ENCODE data around the gene ITGA3.

The ITGA3 gene

GRCh38 chr17:50112694-50113093, 56.8 kb downstream of the ITGA3 start:
- DNase-seq: no peak

DNA sequence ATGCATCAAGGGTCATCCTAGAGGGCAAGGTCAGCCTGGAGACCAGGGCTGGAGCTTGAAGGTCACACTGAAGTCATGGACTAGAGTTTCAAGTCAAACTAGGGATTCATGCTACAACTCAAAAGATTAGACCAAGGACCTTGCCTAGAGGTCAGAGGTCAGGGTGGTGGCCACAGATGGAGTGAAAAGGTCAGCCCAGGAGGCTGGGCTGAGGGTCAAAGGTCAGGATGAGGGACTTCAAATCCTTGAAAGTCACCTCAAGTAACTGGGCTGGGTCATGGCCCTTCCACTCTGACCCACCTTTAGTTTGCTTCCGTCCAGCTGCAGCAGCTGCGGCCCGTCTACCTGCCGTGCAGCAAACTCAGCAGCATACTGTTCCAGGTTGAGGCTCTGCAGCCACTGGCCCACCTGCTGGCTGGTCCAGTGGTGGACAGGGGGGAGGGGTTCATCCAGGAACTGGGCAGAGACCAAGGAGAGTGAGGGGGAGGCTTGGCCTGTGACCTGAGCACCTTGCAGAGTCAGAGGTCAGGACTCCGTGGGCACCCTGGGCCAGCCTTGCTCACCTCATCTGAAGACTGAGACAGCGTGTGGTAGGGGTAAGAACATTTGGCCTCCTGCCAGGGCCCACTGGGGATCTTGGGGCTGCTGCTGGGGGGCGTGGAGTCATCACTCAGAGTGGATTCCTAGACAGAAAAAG, 57.9 kb downstream of the ITGA3 start:
- DNase-seq: no peak

GRCh38 chr17:50114401-50114800, 58.5 kb downstream of the ITGA3 start:
- DNase-seq: no peak

DNA sequence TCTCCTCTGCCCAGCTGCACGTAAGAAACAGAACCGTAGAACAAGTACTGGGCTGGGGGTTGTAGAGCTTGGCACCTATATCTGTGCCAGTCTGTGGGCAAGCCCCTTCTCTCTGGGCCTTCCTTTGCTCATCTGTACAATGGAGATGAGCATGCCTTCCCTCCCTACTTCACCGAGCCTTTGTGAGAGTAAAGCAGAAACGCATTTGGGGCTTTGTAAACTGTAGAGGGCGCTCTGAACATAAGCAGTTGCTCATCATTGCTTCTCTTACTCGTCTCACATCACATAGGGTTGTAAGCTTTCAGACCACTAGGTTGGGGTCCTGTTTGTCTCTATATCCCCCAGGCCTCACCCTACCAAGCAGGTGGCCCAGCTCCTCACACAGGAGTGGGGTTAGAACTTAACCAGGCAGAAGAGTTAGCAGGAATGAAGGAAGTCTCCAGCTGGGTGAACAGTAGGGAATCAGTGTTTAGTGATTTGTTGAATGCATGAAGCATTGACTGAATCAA, 59.0 kb downstream of the ITGA3 start:
- peak; percentile 20 for DNase-seq

DNA sequence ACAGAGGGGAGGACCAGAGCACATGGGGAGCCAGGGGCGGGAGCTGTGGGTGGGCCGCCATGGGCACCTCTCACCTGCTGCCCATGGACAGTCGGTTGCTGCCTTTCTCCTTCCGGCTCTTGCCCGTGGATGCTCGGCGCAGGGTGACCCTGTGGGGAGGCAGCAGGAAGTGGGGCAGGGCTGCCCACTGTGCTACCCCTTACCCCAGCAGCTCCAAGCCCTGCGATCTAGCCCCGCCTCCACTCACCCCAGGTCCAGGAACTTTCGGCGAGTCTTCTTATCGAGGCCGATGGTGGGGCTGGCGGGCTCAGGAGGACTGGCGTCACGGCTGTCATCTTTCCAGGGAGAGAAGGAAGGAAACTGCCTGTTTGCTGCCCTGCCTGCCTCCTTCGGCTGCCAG, 59.8 kb downstream of the ITGA3 start:
- DNase-seq: no peak

DNA sequence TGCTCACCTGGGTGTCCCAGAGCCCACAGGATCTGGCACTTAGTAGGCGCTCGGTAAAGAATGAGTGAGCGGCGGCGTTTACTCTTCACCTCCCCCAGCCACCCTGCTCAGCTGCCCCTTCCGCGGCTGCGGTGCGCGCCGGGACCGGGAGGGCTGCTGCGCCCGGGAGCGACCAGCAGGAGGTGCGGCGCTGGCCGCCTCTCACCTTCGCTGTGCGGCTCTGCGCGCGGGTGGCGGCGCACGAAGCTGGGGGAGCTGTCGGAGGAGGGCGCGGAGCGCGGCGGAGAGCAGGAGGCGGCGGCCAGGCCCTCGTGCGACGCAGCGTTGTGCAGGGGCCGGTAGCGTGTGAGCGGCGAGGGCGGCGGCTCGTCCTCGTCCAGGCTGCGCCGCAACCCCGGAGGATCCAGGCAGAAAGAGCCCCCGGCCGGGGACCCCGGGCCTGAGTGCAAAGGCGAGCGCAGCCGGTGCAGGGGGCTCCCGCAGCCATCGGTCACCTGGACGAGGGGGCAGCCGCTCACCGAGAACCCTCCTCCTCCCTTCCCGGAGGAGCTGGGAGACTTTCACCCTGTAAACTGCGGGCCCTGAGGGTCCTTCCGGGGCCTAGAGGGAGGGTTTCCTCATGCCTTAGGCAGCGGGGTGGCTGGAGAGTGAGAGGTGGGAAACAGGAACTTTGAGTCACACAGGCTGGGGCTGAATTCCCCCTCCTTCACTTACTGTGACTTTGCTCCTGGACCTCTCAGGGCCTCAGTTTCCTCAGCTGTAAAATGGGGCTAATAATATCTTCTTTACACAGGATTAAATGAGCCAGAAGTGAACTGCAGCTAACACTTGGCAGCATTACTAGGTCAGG, 61.5 kb downstream of the ITGA3 start:
- no peak for DNase-seq

GRCh38 chr17:50118076-50118827, 62.3 kb downstream of the ITGA3 start:
- no peak for DNase-seq

GRCh38 chr17:50118828-50119218, 62.9 kb downstream of the ITGA3 start:
- DNase-seq: no peak

DNA sequence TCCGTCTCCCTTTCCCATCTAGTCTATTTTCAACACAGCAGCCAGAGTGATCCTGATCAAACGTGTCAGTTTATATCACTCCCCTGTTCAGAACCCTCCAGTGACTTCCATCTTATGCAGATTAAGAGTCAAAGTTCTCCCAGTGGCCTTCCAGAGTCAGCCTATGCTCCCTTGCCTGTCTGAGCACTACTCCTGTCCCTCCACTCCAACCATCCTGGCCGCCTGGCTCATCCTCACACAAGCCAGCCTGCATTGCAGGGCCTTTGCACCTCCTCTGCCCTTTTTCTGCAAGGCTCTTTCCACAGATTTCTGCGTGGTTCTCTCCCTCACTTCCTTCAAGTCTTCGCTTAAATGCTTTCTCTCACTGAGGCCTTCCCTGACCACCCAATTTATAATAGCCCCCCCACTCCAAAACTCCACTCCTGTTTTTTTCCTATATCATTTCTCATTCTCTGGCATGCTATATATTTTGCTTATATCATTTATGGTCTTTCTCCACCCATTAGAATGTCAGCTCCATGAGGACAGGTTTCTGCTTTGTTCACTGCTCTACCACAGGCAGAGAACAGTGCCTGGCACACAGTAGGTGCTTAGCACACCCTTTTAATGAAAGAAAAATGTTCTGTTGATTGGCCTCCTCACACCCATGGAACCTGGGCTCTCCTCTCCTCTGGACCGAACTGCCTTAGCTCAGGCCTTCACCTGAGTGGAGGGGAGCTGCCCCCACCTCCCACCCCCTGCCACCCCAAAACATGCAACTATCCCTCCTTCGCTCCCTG, 64.8 kb downstream of the ITGA3 start:
- no peak for DNase-seq

- DNase-seq: no peak
These were observed 67.0 kb downstream of the ITGA3 start for GRCh38 chr17:50122945-50123344.

- DNase-seq: no peak
These were observed 67.9 kb downstream of the ITGA3 start for GRCh38 chr17:50123649-50124349.

- DNase-seq: no peak
These were observed 69.6 kb downstream of the ITGA3 start for GRCh38 chr17:50125420-50125997.

DNA sequence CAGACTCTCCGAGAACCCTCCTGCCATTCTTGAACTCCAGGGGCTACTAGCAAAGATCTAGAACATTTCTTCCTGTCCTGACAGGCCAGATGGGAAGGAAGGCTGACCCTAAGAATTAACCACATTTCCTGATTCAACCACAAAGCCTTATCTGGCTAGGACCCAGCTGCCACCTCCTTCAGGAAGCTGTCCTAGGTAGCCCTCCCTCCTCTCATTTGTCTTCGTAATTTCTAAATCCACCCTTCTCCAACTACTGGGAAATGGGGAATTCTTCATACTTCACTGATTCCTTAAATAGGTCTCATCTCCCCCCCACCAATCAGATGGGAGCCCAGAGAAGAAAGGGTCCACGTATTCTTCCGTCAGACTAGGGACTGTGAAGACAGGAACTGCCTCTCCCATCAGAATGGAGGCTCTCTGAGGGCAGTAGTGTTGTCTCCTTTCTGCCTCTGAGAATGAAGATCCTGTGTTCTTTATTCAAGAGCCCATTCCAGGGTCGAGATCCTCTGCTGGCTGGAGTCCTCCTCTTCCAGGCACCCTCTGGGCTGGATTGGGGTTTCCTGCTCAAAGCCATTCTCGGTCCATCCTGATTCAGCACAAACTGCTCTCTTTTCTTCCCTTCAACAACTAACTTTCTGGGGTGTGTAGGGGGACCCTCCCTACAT, 71.9 kb downstream of the ITGA3 start:
- no peak for DNase-seq

DNA sequence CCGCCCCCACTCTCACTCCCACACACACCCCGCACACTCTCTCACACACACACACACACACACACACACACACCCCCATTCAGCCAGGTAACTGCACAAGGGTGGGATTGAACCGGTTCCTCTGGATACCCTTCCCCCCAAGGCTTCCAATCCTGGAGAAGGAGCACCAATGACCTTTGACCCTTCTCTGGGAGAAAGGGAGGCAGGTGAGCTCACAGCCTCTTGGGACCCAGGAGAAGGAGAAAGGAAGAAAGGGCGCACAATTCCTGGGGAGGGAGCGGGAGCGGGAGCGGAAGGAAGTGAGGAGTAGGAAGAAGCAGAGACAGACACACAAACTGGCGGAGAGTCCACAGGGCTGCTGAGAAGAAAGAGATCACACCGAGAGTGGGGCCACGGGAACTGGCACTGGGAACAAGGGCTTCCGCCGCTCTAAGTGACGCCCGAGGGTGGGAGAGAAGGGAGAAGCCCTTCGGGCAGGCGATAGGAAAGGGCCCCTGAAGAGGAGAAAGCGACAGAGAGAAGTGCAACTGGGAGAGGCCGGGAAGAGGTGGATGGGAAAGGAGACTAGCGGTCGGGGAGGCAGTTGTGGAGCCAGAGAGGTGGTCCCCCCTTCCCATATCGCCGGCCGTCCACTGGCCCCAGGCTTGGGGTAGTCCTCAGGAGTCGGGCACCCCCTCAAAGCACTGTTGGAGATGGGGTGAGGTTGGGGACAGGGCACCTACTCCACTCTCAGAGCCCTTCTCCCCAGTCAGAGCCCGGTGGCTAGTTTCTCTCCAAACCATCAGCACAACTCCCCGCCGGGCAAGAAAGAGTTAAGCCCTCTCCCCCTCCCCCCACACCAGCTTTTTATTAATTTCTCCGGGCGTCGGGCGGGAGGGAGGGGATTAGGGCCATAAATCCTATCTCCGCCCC, 72.8 kb downstream of the ITGA3 start:
- no peak for DNase-seq

- no peak for DNase-seq
These were observed 73.4 kb downstream of the ITGA3 start for GRCh38 chr17:50129353-50129727.

DNA sequence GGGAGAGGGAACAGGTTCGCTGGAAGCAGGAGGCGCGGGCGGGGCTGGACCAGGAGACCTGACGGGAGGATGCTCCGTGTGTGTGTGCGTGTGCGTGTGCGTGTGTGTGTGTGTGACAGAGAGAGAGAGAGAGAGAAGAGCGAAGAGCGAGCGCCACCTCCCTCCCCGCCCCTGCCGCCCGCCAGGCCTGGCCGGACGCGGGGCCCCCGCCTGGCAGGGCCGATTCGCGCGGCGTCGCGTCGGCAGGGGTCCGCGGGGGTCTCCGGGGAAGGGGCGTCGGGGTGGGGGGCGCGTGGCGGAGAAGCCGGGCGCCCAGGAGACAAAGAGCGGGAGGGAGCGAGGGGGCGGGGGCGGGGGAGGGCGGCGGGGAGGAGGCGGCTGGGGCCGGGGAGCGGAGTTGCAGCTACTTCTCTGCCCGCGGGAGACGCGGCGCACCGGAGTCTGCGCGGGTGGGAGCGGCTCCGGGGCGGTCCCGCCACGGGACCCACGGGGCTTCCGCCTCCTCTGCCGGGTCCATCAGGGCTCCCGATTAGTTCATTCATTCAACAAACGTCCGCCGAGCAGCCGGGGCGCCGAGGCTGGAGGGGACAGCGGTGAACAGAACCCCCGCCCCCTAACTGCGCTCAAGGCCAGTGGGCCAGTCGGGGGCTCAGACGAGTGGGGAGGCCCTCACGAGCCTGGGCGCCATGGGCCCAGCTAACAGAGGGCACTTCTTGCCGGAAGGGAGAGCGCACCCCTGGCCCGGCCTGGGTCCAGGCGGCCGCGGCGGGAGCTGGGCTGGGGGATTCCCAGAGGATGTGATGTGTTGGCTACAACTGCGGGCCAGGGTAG, 74.0 kb downstream of the ITGA3 start, which contains the start of gene SAMD14:
Gene SAMD14, minus strand, starts transcription at position 433 of the 831 bp plus-strand sequence. CDS start 5,201 bp downstream, outside the sequence.
- DNase-seq: no peak

GRCh38 chr17:50130559-50131305, 74.8 kb downstream of the ITGA3 start:
- DNase-seq: no peak
